KOPT-K1 (cell line): Measurements from ENCODE around the gene ELP2.
"Not testable (repeated sequence)": the region's sequence is repeated elsewhere in the genome, so short reads cannot be mapped to it uniquely, and the experiment has no call there.

ENCODE experiments used
- H3K27ac ChIP-seq: fragments of 200-600 bp; sonication (generic); 2 replicates; pipeline ENCODE4 v1.5.1; 2016; ENCODE audit warnings: antibody characterized with exemption, mild to moderate bottlenecking, low read depth, low read length; ENCODE audit not compliant: poor library complexity, severe bottlenecking
- H3K36me3 ChIP-seq: fragments of 200-600 bp; sonication (generic); 2 replicates; pipeline ENCODE4 v1.5.1; 2017; ENCODE audit warnings: antibody characterized with exemption, mild to moderate bottlenecking, low read length, moderate library complexity; ENCODE audit not compliant: insufficient read depth
- H3K9me3 ChIP-seq: fragments of 200-600 bp; sonication (generic); 2 replicates; pipeline ENCODE4 v1.5.1; 2017; ENCODE audit warnings: antibody characterized with exemption, low read length, mild to moderate bottlenecking; ENCODE audit not compliant: insufficient read depth, poor library complexity, severe bottlenecking

The ELP2 gene

DNA sequence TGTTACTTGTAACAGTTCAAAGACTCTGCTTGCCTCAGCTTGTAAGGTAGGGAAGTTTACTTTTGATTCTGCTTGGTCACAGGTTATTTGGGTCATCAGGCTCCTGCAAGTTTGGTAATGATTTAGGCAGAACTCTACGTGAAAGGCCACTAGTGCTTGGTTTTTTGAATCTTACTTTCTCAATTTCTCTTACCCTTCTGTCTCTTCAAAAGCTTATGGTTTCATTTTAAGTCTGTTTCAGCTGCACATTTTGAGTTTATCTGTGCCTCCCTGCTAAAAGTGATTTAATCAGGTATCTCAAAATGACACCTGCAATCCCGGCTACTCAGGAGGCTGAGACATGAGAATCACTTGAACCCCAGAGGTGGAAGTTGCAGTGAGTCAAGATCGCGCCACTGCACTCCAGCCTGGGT is 31.3 kb downstream of the ELP2 start:
- H3K36me3 ChIP-seq, result peaks cover 100% of the 10 kb centered on the region
- no peaks in the 10 kb centered on the region for H3K9me3 ChIP-seq
- H3K27ac ChIP-seq, result no peak overlapping the region

DNA sequence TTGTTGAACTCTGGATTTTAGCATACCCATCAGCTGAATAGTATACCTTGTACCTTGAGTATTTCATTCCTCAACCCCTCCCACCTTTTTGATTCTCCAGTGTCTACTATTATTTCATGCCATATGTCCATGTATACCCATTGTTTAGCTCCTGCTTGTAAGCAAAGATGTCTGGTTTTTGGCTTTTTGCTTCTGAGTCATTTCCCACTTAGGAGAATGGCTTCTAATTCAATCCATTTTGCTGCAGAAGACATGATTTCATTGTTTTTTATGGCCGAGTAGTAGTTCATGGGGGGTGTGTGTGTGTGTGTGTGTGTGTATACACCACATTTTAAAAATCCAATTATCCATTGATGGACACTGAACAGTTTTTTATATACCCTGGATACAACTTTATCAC is 33.3 kb downstream of the ELP2 start:
- H3K27ac ChIP-seq, result no peak overlapping the region
- no peaks in the 10 kb centered on the region for H3K9me3 ChIP-seq
- peaks cover 99% of the 10 kb centered on the region for H3K36me3 ChIP-seq

DNA sequence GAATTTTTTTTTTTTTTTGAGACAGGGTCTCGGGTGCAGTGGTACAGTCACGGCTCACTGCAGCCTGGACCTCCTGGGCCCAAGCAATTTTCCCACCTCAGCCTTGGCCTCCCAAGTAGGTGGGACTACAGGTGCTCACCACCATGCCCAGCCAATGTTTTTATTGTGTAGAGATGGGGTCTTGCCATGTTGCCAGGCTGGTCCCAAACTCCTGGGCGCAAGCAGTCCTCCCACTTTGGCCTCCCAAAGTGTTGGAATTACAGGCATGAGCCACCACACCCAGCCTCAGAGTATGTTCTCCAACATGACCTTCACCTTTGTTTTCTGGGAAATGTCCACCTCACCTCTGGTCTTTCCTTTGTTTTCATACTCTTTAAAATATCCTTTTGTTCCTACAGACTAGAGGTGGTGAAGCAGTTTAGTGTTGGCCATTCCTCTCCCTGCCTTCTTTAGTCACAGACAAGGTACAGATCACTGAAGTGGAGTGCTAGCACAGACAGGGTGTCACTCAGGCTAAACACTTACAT is 38.1 kb downstream of the ELP2 start:
- H3K27ac ChIP-seq, result no peak overlapping the region
- H3K9me3 ChIP-seq, result no peaks in the 10 kb centered on the region
- peaks cover 99% of the 10 kb centered on the region for H3K36me3 ChIP-seq

DNA sequence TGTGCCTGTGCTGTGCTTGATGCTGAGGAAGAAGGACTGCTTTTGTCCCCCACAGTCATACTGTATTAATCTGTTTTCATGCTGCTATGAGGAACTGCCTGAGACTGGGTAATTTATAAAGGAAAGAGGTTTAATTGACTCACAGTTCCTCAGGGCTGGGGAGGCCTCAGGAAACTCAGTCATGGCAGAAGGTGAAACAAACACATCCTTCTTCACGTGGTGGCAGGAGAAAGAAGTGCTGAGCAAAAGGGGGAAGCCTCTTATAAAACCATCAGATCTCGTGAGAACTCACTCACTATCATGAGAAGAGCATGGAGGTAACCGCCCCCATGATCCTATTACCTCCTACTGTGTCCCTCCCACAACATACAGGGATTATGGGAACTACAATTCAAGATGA is 38.6 kb downstream of the ELP2 start:
- not testable (repeated sequence) for H3K27ac ChIP-seq, H3K9me3 ChIP-seq
- H3K36me3 ChIP-seq, result peaks cover 99% of the 10 kb centered on the region

DNA sequence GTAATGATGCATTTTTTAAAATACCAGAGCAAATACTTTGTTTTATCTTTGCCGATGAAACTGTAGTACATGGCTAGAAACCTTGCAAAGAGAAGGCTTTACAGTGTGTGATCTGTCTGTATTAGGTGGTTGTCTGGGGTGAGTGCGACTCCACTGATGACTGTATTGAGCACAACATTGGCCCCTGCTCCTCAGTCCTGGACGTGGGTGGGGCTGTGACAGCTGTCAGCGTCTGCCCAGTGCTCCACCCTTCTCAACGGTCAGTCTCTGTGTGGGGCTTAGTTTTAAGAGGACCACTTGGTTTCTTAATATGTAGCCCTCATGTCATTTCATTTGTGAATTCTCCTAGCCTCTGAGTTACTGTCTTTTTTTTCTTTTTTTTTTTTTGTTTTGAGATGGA is 40.2 kb downstream of the ELP2 start:
- peaks cover 97% of the 10 kb centered on the region for H3K36me3 ChIP-seq
- no peak overlapping the region for H3K27ac ChIP-seq
- no peaks in the 10 kb centered on the region for H3K9me3 ChIP-seq

DNA sequence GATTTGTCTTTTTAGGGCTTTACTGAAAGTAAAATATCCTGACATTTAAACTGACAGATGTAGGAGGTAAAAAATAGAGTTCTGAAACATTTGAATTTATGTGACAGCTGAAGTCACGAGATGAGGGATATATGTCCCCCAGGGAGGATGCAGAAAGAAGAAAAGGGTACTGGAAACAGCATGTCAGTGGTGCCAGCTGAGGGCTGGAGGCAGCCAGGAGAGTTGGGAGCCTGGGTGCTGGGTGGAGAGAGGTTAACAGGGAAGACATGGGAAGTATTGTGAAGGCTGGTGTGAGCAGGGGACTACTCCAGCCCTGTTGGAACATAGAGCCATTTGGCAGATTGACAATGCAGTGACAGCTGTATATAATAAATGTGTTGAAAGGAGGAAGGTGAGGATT is 45.8 kb downstream of the ELP2 start:
- H3K27ac ChIP-seq, result no peak overlapping the region
- H3K36me3 ChIP-seq, result peaks cover 68% of the 10 kb centered on the region
- no peaks in the 10 kb centered on the region for H3K9me3 ChIP-seq

DNA sequence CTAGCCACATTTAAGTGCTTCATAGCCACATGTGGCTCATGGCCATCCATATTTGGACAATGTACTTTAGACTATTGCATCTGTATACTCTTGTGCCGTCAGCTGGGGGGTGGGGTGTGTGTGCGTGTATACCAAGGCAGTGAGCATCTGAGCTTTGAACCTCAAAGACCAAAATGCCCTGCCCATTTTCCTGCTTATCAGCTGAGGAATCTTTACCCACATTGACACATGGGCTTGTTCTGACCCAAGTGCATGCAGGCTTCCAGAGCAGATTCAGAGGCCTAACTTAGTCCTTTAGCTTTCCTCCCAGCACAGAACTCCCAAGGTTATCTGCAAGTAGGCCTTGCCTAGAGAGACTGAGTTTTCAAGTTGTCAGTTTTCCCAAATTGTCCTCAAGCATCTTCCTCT is 46.5 kb downstream of the ELP2 start:
- H3K36me3 ChIP-seq, result peaks cover 61% of the 10 kb centered on the region
- no peaks in the 10 kb centered on the region for H3K9me3 ChIP-seq

DNA sequence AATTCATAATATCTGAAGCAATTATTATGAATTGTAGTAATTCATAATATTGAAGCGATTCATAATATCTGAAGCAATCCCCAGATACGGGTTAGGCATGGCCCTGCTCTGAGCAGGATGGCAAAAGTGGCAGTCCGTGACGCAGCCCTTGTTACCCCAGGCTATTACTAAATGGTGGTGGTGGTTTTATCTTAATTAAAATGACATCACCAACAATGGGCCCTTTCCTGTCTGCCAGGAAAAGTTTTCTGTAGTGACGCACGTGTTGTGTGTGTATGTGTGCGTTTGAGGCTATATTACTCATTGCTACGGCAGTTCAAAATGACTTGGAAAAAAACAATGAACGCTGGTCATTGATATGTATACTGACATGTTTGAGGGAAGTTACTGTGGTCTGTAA is 47.0 kb downstream of the ELP2 start:
- peaks cover 56% of the 10 kb centered on the region for H3K36me3 ChIP-seq
- no peaks in the 10 kb centered on the region for H3K9me3 ChIP-seq
- H3K27ac ChIP-seq, result no peak overlapping the region

More for the DNA sequence above, 46.5 kb downstream of the ELP2 start:
- H3K27ac ChIP-seq, result no peak overlapping the region

DNA sequence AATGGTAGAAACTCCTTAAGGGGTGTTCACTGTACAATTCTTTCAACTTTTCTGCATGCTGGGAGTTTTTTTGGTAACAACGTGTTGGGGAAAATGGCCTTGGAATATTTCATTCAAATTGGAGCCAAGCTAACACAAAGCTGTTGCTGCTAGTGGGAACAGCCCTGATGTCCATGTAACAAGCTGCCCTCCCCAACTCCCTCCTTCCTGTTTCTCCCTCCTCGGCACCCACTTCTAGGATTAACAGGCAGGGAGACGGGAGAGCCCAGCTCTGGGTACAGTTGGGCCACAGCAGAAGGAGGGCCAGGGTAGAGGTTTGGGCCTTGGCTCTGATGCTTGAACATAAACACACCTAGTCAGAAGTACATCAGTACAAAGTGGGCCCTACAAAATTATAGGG is 48.2 kb downstream of the ELP2 start:
- H3K36me3 ChIP-seq, result peaks cover 44% of the 10 kb centered on the region
- no peak overlapping the region for H3K27ac ChIP-seq
- H3K9me3 ChIP-seq, result no peaks in the 10 kb centered on the region

DNA sequence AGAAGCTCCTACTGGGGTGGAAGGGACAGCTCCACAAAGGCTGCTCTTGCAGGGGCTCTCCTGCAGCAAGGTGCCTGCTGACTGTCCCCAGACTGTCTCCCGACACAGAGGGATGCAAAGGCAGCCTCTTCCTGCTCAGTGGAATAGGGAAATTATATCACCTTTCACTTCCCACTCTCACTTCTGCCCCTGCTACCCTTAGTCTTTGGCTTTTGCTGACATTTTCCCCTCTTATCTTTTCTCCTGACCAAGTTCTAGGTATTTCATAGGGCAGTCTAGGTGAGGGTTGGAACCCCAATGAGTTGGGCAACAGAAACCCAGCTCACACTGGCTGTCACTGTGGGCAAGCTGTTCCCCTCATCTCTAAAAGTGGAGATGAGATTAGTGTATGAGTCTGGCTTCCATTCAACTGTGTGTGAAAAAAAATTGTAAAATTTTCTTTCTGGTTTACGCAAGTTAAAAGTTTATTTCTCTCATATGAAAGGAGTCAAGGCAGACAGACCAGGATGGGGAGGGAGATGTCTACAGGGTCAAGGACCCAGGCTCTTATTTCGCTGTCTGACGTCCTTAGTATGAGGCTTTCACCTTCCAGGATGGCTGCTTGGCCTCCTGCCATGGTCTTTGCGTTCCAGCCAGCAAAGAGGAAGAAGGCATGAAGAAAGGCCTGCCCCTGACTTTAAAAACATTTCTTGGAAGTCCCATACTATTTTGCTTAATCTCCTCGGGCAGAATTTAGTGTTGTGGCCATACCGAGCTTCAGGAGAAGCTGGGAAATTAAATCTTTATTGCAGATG is 50.1 kb downstream of the ELP2 start:
- no peak overlapping the region for H3K27ac ChIP-seq
- peaks cover 28% of the 10 kb centered on the region for H3K36me3 ChIP-seq
- no peaks in the 10 kb centered on the region for H3K9me3 ChIP-seq

DNA sequence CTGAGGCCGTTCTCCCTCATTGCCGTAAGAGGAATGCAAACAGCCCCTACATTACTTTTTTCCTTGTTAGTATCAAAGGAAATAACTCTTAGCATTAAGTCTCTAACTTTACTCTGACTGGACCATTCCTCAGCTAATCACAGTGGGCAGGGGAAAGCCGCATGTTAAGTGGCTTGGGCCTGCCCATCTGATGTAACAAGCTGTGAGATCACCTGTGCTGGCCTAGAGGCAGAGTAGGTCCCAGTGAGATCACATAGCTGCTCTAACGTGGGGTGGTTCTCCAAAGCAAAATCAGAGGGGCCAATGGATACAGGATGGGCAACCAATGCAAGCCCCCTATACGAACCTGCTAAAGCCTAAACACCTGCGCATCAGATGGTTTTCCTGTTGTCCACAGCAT is 51.7 kb downstream of the ELP2 start:
- Histone ChIP-seq H3K27ac (no peak overlapping the region), H3K36me3 (peaks cover 11% of the 10 kb centered on the region), H3K9me3 (no peaks in the 10 kb centered on the region)

DNA sequence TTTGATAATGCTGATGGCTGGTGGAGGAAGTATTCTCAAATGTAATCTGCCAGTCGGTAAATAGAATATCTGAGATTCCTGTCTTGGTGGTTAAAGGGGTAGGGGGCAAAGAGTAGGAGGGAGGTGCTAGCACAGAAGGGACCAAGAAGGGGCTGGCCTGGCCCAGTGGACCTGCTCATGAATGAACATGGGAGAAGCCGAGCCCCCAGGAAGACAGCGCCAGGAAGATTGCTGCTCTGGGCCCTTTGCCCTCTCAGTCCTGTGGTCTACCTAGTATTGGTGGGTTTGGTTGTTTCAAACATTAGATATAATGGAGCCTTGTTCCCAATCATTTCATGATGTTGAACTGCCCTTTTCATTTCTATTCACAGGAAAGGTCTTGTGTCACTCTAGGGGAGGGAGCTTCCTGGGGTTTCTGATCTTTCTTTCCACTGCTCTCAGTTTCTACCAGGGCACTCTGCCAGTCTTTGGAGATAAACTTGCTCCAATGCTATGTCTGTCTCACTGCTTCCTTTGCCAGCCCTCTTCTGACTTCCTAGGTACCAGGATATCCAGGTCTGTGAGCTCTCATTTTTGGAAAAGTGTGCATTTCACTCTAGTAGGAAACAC is 52.3 kb downstream of the ELP2 start:
- Histone ChIP-seq H3K27ac (no peak overlapping the region), H3K36me3 (peaks cover 5% of the 10 kb centered on the region), H3K9me3 (no peaks in the 10 kb centered on the region)

DNA sequence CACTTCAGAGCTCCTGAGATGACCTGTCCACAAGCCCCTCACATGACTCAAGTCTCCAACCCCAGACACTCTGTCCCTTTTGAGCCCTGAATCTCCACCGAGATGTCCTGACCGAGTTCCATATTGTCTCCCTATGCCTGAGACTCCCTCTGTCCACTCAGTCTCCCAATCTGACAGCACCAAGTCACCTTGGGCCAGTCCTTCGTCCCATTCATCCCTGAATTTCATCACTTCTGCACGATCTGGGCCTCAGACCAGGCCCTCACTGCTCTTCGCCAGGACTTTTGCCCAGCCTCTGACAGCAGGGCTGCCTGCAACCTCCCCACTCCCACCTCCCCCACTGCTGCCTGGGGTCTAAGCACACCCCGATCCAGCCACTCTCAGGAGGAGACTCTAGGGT is 53.3 kb downstream of the ELP2 start:
- H3K27ac ChIP-seq, result no peak overlapping the region

DNA sequence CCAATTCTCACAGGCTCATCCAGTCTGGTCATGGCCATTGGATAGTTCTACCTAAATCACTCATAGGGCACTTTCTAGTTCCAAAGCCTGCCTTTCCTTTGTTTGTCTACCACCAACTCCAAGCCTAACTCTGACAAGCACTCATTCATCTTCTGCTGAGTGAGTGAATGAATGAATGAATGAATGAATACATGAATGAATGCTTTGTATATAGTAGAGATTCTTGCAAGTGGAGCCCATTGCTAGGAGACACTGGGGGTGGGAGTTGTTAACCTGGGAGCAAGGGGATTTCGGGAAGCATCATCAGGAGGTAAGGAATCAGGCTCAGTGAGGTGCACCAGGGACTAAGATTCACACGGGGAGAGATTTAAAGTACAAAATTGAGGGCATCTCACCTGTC is 54.3 kb downstream of the ELP2 start:
- Histone ChIP-seq H3K36me3 (no peaks in the 10 kb centered on the region), H3K9me3 (no peaks in the 10 kb centered on the region), H3K27ac (no peak overlapping the region)

More for the DNA sequence above, 53.3 kb downstream of the ELP2 start:
- Histone ChIP-seq H3K36me3 (no peaks in the 10 kb centered on the region), H3K9me3 (no peaks in the 10 kb centered on the region)

DNA sequence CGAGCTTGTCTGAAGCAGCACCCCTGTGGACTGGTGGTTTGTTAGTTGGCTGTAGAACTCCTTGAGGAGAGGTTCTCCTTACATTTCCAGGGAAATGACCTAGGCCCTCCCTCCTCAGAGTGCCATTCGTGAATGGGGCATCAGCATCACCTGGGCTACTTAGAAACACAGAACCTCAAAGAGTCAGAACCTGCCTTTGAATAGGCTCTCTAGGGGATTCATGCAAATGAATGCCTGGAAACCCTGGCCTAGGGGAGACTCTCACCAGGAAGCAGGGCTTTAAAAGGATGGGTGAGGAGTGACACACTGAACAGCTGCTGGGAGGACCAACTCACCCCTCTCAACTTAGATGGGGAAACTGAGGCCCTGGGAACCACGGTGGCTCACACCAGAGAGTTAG is 55.5 kb downstream of the ELP2 start:
- Histone ChIP-seq H3K9me3 (no peaks in the 10 kb centered on the region), H3K27ac (no peak overlapping the region), H3K36me3 (no peaks in the 10 kb centered on the region)
